ENCODE data around the gene PIAS3.
"Not testable (repeated sequence)": the region's sequence is repeated elsewhere in the genome, so short reads cannot be mapped to it uniquely, and the experiment has no call there.

PIAS3 gene

GRCh38 chr1:145823565-145824498 lies 35.0 kb downstream of the PIAS3 start, which contains the start of the genes POLR3C and RNF115:
Gene POLR3C, plus strand, starts transcription at chr1:145824200. Its CDS starts 1,577 bp downstream, at chr1:145825777.
Gene RNF115, minus strand, starts transcription at chr1:145824095. Its CDS starts 222 bp downstream, at chr1:145823873.
- DNase-seq (ENCODE audit: low read depth in 3 of 3), result peak; percentile 64 to 77 (median 76)

DNA sequence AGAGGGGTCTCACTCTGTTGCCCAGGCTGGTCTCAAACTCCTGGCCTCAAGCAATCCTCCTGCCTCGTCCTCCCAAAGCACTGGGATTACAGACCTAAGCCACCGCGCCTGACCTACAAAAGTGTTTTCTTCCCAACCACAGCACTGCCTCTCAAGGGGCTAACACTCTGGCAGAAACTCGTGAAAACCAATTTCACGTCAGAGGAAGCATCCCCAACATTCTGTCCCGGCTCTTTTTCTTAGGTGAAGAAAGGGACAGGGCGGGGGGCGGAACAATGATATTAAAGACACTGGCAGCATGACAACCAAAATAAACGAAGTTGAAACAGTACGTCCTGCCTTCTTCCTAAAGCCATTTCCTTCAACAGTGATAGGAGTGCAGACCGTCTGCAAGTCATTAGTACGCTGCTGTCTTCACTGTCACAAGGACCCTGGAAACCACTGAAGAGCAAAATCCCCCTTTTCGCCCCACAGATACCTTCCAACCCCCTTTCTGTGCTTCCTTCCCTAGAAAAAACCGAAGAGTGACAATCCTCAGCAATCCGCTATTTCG lies 36.0 kb downstream of the PIAS3 start:
- DNase-seq (ENCODE audit: low read depth in 3 of 3), result not testable (repeated sequence)

GRCh38 chr1:145818095-145818494 lies 40.8 kb downstream of the PIAS3 start:
- DNase-seq (ENCODE audit: low read depth in 3 of 3), result not testable (repeated sequence)

DNA sequence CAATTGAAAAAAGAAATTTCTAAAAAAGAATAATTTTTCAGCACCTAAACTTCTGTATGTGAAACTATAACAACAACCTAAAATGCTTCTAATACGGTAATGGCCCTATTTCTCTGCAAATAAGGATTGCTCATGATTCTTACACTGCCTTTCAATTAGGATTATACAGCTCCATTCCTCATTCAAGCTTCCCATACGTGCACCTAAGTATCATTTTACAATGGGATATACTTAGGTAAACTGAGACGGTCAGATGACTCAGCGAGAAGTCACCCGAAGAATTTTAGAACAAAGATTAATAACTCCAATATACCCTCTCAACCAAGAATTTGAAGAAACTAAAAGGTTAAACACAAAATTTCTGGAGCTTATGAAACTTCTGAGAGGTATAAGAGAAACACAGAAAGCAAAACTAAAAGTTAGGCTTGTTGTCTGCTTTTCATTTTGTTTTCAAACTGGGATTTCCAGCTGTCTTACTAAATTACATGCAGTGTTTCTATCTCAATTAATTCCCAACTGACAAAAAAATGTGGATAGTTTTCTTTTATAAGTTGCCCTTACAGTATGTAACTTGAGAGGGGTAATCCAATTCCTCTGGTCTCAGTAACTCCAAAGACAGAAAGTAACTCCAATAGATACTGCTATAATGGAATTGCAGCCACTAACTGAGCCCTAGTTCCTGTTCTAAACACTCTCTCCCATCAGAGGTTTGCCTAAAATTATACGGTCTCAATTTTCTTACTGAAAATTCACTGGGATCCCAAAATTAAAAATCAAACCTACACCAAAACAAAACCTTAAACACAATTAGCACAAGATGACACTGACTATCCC lies 45.7 kb downstream of the PIAS3 start:
- not testable (repeated sequence) for DNase-seq (ENCODE audit: low read depth in 3 of 3)

DNA sequence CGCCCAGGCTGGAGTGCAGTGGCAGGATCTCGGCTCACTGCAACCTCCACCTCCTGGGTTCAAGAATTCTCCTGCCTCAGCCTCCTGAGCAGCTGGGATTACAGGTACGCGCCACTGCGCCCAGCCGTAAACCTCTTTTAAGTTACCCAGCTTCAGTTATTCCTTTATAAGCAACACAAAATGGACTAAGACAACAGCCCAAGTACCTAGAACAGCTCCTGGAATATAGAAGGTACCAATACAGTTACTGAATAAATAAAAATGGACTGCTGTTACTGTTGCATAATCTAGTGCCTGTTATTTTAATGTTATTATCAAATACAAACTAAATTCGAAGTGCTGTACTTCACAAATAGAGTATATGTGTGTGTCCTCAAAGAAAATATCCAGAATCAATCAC lies 52.0 kb downstream of the PIAS3 start:
- DNase-seq (ENCODE audit: low read depth in 3 of 3), result no peak

DNA sequence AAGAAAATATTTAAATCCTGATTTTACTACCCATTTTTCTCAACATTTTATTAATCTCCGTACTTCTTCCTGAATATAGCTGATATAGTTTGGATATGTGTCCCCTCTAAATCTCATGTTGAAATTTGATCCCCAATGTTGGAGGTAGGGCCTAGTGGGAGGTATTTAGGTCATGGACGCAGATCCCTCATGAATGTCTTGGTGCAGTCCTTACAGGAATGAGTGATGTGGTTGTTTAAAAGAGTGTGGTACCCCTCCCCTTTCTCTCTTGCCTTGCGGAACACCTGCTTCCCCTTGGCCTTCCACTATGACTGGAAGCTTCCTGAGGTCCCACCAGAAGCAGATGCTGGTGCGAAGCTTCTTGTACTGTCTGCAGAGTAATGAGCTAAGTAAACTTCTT lies 52.5 kb downstream of the PIAS3 start:
- DNase-seq (ENCODE audit: low read depth in 3 of 3), result no peak

GRCh38 chr1:145805057-145805456 lies 53.8 kb downstream of the PIAS3 start:
- no peak for DNase-seq (ENCODE audit: low read depth in 3 of 3)

DNA sequence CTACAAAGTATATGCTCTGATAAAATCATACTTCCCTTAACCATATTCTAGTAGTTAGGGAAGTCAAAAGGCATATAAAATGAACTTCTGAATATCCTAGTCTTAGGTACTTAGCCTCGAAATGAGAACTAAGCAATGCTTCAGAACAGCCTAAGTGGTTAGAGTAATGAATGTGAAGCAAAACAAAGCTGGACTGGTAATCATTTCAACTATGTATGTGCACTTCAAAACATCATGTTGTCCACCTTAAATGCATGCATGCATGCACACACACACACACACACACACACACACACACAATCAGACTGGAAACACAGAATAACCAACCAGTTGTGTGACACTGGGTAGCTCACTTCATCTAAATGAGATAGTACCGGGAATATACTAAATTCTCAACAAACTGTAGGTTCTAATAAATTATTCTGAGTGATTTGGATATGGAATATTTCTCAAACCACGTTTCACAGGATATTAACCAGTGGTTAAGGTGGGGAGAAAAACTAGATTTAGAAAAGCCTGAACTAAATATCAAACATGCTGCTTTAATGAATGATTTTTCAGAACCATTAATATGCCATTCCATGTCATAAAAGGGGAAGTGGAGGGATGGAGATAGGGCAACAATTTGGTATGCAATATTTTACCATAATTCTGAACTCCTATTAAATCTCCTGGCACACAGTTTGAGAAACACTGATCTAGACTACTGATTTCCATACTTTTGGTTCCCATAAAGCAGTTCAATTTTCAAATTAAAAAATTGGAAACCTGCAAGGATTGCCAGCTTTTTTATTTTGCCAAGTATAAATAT lies 54.4 kb downstream of the PIAS3 start:
- DNase-seq (ENCODE audit: low read depth in 3 of 3), result no peak

- no peak for DNase-seq (ENCODE audit: low read depth in 3 of 3)
These were observed 59.1 kb downstream of the PIAS3 start for GRCh38 chr1:145799806-145800205.

Measured in stimulated activated CD4-positive, alpha-beta T cell treated with anti-CD3 and anti-CD28 coated beads, TNF-alpha, amount 100 ng/mL, for 48 hours (primary cell).